Measurements from ENCODE around the gene APOL2.

Gene APOL2

GRCh38 chr22:36180038-36180880 lies 59.1 kb downstream of the APOL2 start:
- Histone ChIP-seq H3K27me3 (ENCODE audit: insufficient read depth, low read length, poor library complexity) (no peaks in the 10 kb centered on the region), H4K20me1 (ENCODE audit: insufficient read depth, low read length) (no peaks in the 10 kb centered on the region), H3K79me2 (ENCODE audit: insufficient read depth, low read length) (no peaks in the 10 kb centered on the region), H3K9ac (ENCODE audit: low read depth, low read length) (no peak overlapping the region), H3K4me2 (ENCODE audit: insufficient read depth, low read length) (no peak overlapping the region), H3K4me3 (ENCODE audit: low read depth in 1 of 2, low read length in 2 of 2) (no peak overlapping the region), H3K4me1 (ENCODE audit: insufficient read depth, low read length) (no peaks in the 10 kb centered on the region), H3K36me3 (ENCODE audit: insufficient read depth, low read length) (no peaks in the 10 kb centered on the region), H3K9me3 (ENCODE audit: insufficient read depth, low read length, severe bottlenecking) (no peaks in the 10 kb centered on the region), H2AFZ (ENCODE audit: low read depth, low read length) (0 out of 2 replicates have a peak overlapping the region, but pooled peaks have one; percentile 14), H3K27ac (ENCODE audit: low read length) (no peak overlapping the region)
- DNase-seq: peak; percentile 83
- ATAC-seq (ENCODE audit: insufficient read depth, low read depth): peak; percentile 98
- peak; percentile 91 for TF ChIP-seq CTCF (IDR thresholded peaks at IDR 0.05; ENCODE audit: borderline replicate concordance, extremely low read depth, low read length, poor library complexity, severe bottlenecking)
- no peak for TF ChIP-seq EZH2 (IDR thresholded peaks at IDR 0.05; ENCODE audit: borderline replicate concordance, low read depth, low read length, severe bottlenecking)

GRCh38 chr22:36177160-36177559 lies 62.2 kb downstream of the APOL2 start:
- no peaks in the 10 kb centered on the region for H3K9me3 ChIP-seq (ENCODE audit: insufficient read depth, low read length, severe bottlenecking)
- no peaks in the 10 kb centered on the region for H4K20me1 ChIP-seq (ENCODE audit: insufficient read depth, low read length)
- H3K27me3 ChIP-seq (ENCODE audit: insufficient read depth, low read length, poor library complexity): no peaks in the 10 kb centered on the region
- H3K4me2 ChIP-seq (ENCODE audit: insufficient read depth, low read length): no peak overlapping the region
- H3K9ac ChIP-seq (ENCODE audit: low read depth, low read length): no peak overlapping the region
- TF ChIP-seq EZH2 (IDR thresholded peaks at IDR 0.05; ENCODE audit: borderline replicate concordance, low read depth, low read length, severe bottlenecking) (no peak), CTCF (IDR thresholded peaks at IDR 0.05; ENCODE audit: borderline replicate concordance, extremely low read depth, low read length, poor library complexity, severe bottlenecking) (no peak)
- no peak overlapping the region for H2AFZ ChIP-seq (ENCODE audit: low read depth, low read length)
- ATAC-seq (ENCODE audit: insufficient read depth, low read depth): no peak
- no peak overlapping the region for H3K4me3 ChIP-seq (ENCODE audit: low read depth in 1 of 2, low read length in 2 of 2)
- no peaks in the 10 kb centered on the region for H3K36me3 ChIP-seq (ENCODE audit: insufficient read depth, low read length)
- no peaks in the 10 kb centered on the region for H3K4me1 ChIP-seq (ENCODE audit: insufficient read depth, low read length)
- H3K79me2 ChIP-seq (ENCODE audit: insufficient read depth, low read length): no peaks in the 10 kb centered on the region
- no peak overlapping the region for H3K27ac ChIP-seq (ENCODE audit: low read length)
- DNase-seq: no peak
